Tibial nerve (tissue), 4 donors: ENCODE measurements around the gene ZMYND8. TPM values are rescaled to one million over a fixed set of nuclear protein-coding genes. Genes with fewer than 3 reads are reported as not detected.

ENCODE experiments used
- DNase-seq, 2 donors: peaks; one replicate each; pipeline ENCODE4 v3.0.0-alpha.2; 2019; ENCODE audit warnings: low spot score in 2 of 2
- H3K27ac ChIP-seq, 4 donors: fragments of 200-600 bp; sonication (generic) in 3 of 4; one replicate each; pipeline ENCODE4 v1.5.1; 2017 to 2019; ENCODE audit warnings: mild to moderate bottlenecking in 1 of 4
- H3K27me3 ChIP-seq, 2 donors: fragments of 200-600 bp; sonication (generic) in 1 of 2; one replicate each; pipeline versions ENCODE4 v1.5.1 to v1.6.0; 2017 to 2019
- H3K36me3 ChIP-seq, 3 donors: fragments of 200-600 bp; sonication (generic); one replicate each; pipeline ENCODE4 v1.5.1; 2018 to 2019
- H3K4me1 ChIP-seq, 4 donors: fragments of 200-600 bp; sonication (generic) in 3 of 4; one replicate each; pipeline ENCODE4 v1.5.1; 2017 to 2019
- H3K4me3 ChIP-seq, 4 donors: fragments of 200-600 bp; sonication (generic) in 3 of 4; one replicate each; pipeline ENCODE4 v1.5.1; 2017 to 2019; ENCODE audit warnings: mild to moderate bottlenecking in 1 of 4, moderate library complexity in 1 of 4
- H3K9me3 ChIP-seq, 4 donors: fragments of 200-600 bp; sonication (generic) in 3 of 4; one replicate each; pipeline ENCODE4 v1.5.1; 2017 to 2019
- CTCF ChIP-seq, 5 experiments: fragments of 200-600 bp in 3 of 5; fragments of 450-650 bp in 2 of 5; sonication (generic) in 3 of 5; IDR thresholded peaks; one replicate each; pipeline ENCODE4 v1.5.1; 2016 to 2019; ENCODE audit warnings: antibody characterized with exemption in 5 of 5, mild to moderate bottlenecking in 3 of 5, moderate library complexity in 2 of 5
- EP300 ChIP-seq, 2 donors: sonication (generic); formaldehyde crosslinking; IDR thresholded peaks; one replicate each; pipeline ENCODE4 v1.6.1; 2017; ENCODE audit warnings: antibody characterized with exemption in 2 of 2, mild to moderate bottlenecking in 1 of 2
- POLR2A ChIP-seq, 2 donors: fragments of 450-650 bp; IDR thresholded peaks; one replicate each; pipeline ENCODE4 v1.6.1; 2017; ENCODE audit warnings: antibody characterized with exemption in 2 of 2, mild to moderate bottlenecking in 2 of 2, moderate library complexity in 2 of 2
- WGBS, 2 donors: methylation state at CpG; one replicate each; pipeline ENCODE4 v1.1.5; 2018; 5-methylcytosine and 5-hydroxymethylcytosine counted together
- total RNA-seq, 4 donors: library from RNA; depleted of rRNA; stranded (reverse); fragments of >200 nt; gene quantifications; one replicate each; pipeline ENCODE4 v1.1.0, GENCODE V29; 2016

Gene ZMYND8
- total RNA-seq, 4 donors from 2014 or later, result 45.3 to 69.9 (median 49.8) TPM

GRCh38 chr20:47173596-47174216, 182.8 kb downstream of the ZMYND8 start:
- no peak for DNase-seq
- TF ChIP-seq CTCF (IDR thresholded peaks at IDR 0.05) (no peak), POLR2A (IDR thresholded peaks at IDR 0.05) (no peak), EP300 (IDR thresholded peaks at IDR 0.05) (no peak)
- Histone ChIP-seq H3K27ac (peak overlapping the region in 1 of 4 donors; percentile 13), H3K27me3 (no peaks in the 10 kb centered on the region), H3K36me3 (peaks cover 0 to 26% (median 0%) of the 10 kb centered on the region in 3 donors), H3K9me3 (no peaks in the 10 kb centered on the region), H3K4me3 (no peak overlapping the region), H3K4me1 (peaks cover 0 to 11% (median 2%) of the 10 kb centered on the region in 4 donors)
- 84 to 89% methylated on average over 6 of the region's 6 CpGs for WGBS, 2 donors

- TF ChIP-seq CTCF (IDR thresholded peaks at IDR 0.05) (no peak), EP300 (IDR thresholded peaks at IDR 0.05) (no peak), POLR2A (IDR thresholded peaks at IDR 0.05) (no peak)
- DNase-seq, result no peak
- Histone ChIP-seq H3K4me1 (peaks cover 0 to 11% (median 2%) of the 10 kb centered on the region in 4 donors), H3K9me3 (no peaks in the 10 kb centered on the region), H3K27me3 (no peaks in the 10 kb centered on the region), H3K4me3 (no peak overlapping the region), H3K27ac (no peak overlapping the region), H3K36me3 (peaks cover 0 to 26% (median 0%) of the 10 kb centered on the region in 3 donors)
- WGBS, 2 donors, result 88 to 92% methylated on average over 16 of the region's 16 CpGs
These were observed 183.9 kb downstream of the ZMYND8 start for GRCh38 chr20:47172579-47172978.

- TF ChIP-seq CTCF (IDR thresholded peaks at IDR 0.05) (no peak), EP300 (IDR thresholded peaks at IDR 0.05) (no peak), POLR2A (IDR thresholded peaks at IDR 0.05) (no peak)
- WGBS, 2 donors, result 86 to 88% methylated on average over 9 of the region's 9 CpGs
- no peaks in the 10 kb centered on the region for H3K27me3 ChIP-seq
- H3K36me3 ChIP-seq, result peaks cover 0 to 5% (median 0%) of the 10 kb centered on the region in 3 donors
- H3K27ac ChIP-seq, result no peak overlapping the region
- H3K4me3 ChIP-seq, result no peak overlapping the region
- peaks cover 0 to 11% (median 2%) of the 10 kb centered on the region in 4 donors for H3K4me1 ChIP-seq
- H3K9me3 ChIP-seq, result peaks cover 0 to 5% (median 0%) of the 10 kb centered on the region in 4 donors
- no peak for DNase-seq
These were observed 188.7 kb downstream of the ZMYND8 start for GRCh38 chr20:47167846-47168245.

GRCh38 chr20:47165376-47165865, 191.1 kb downstream of the ZMYND8 start:
- Histone ChIP-seq H3K27me3 (no peaks in the 10 kb centered on the region), H3K9me3 (peaks cover 0 to 5% (median 0%) of the 10 kb centered on the region in 4 donors), H3K4me1 (no peaks in the 10 kb centered on the region), H3K36me3 (no peaks in the 10 kb centered on the region), H3K27ac (peak overlapping the region in 1 of 4 donors; percentile 14), H3K4me3 (no peak overlapping the region)
- no peak for DNase-seq
- TF ChIP-seq EP300 (IDR thresholded peaks at IDR 0.05), result no peak
- TF ChIP-seq CTCF (IDR thresholded peaks at IDR 0.05), result no peak
- no peak for TF ChIP-seq POLR2A (IDR thresholded peaks at IDR 0.05)
- 70 to 93% methylated on average over 4 of the region's 4 CpGs for WGBS, 2 donors

GRCh38 chr20:47164140-47164539, 192.4 kb downstream of the ZMYND8 start:
- no peak for DNase-seq
- no peak for TF ChIP-seq EP300 (IDR thresholded peaks at IDR 0.05)
- no peak for TF ChIP-seq POLR2A (IDR thresholded peaks at IDR 0.05)
- Histone ChIP-seq H3K36me3 (no peaks in the 10 kb centered on the region), H3K4me3 (no peak overlapping the region), H3K27me3 (no peaks in the 10 kb centered on the region), H3K27ac (peak overlapping the region in 1 of 4 donors; percentile 13), H3K4me1 (no peaks in the 10 kb centered on the region), H3K9me3 (peaks cover 0 to 5% (median 0%) of the 10 kb centered on the region in 4 donors)
- 62 to 69% methylated on average over 12 to 13 of the region's 13 CpGs for WGBS, 2 donors
